Measurements from ENCODE around the gene KMT5C.

DNA sequence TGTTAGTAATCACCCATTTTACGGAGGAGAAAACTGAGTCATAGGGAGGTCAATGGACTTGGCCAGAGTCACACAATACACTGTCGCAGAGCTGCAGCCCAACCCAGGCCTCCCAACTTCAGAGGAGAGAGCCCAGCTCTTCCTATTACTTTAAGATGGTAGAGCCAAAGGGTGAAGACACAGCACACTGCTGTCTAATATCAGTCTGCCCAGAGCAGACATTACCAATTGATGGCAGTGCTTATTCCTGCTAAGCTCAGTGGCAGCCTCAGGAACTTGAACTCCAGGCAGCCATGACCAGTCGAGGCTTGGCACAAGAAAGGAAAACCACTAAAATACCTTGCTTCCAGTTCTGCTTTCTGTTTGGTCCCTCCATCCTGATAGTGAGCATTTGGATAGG is 33.0 kb upstream of the KMT5C start:
- TF ChIP-seq EP300 (IDR thresholded peaks at IDR 0.05) (no peak), POLR2A (IDR thresholded peaks at IDR 0.05) (no peak)
- TF ChIP-seq, protein P1, sequence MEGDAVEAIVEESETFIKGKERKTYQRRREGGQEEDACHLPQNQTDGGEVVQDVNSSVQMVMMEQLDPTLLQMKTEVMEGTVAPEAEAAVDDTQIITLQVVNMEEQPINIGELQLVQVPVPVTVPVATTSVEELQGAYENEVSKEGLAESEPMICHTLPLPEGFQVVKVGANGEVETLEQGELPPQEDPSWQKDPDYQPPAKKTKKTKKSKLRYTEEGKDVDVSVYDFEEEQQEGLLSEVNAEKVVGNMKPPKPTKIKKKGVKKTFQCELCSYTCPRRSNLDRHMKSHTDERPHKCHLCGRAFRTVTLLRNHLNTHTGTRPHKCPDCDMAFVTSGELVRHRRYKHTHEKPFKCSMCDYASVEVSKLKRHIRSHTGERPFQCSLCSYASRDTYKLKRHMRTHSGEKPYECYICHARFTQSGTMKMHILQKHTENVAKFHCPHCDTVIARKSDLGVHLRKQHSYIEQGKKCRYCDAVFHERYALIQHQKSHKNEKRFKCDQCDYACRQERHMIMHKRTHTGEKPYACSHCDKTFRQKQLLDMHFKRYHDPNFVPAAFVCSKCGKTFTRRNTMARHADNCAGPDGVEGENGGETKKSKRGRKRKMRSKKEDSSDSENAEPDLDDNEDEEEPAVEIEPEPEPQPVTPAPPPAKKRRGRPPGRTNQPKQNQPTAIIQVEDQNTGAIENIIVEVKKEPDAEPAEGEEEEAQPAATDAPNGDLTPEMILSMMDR (IDR thresholded peaks at IDR 0.05), result no peak

Measured in suprapubic skin (tissue), 3 donors.